Neuronal stem cell (in vitro differentiated cells): ENCODE data around the gene DEFB132.

ENCODE experiments used
- DNase-seq: peaks from one replicate; pipeline ENCODE4 v3.0.0-alpha.2; 2013; ENCODE audit warnings: low spot score
- H2AFZ ChIP-seq: one replicate; pipeline ENCODE4 v1.6.1; 2013; ENCODE audit warnings: mild to moderate bottlenecking, low read length, inconsistent platforms
- H2AK5ac ChIP-seq: 2 replicates; pipeline ENCODE4 v1.6.1; 2013; ENCODE audit warnings: low read depth, mild to moderate bottlenecking, inconsistent platforms, low read length, moderate library complexity, mixed read lengths
- H2BK120ac ChIP-seq: 2 replicates; pipeline ENCODE4 v1.6.1; 2013; ENCODE audit warnings: low read depth, mild to moderate bottlenecking, inconsistent platforms, low read length, moderate library complexity, mixed read lengths
- H2BK12ac ChIP-seq: one replicate; pipeline ENCODE4 v1.6.1; 2013; ENCODE audit warnings: low read length, inconsistent platforms
- H2BK15ac ChIP-seq: 2 replicates; pipeline ENCODE4 v1.6.1; 2013; ENCODE audit warnings: mild to moderate bottlenecking, low read length, inconsistent platforms, mixed read lengths
- H2BK5ac ChIP-seq: one replicate; pipeline ENCODE4 v1.6.1; 2013; ENCODE audit warnings: inconsistent platforms, mild to moderate bottlenecking, low read length, moderate library complexity
- H3K14ac ChIP-seq: one replicate; pipeline ENCODE4 v1.6.1; 2013; ENCODE audit warnings: low read length, inconsistent platforms
- H3K18ac ChIP-seq: 2 replicates; pipeline ENCODE4 v1.6.1; 2013; ENCODE audit warnings: low read length, inconsistent platforms
- H3K23ac ChIP-seq: 2 replicates; pipeline ENCODE4 v1.6.1; 2013; ENCODE audit warnings: low read depth, mild to moderate bottlenecking, mixed read lengths, low read length, inconsistent platforms; ENCODE audit not compliant: poor library complexity
- H3K27ac ChIP-seq: replicated peaks from 3 replicates; pipeline ENCODE4 v1.5.1; 2013; ENCODE audit warnings: low read length, inconsistent platforms
- H3K27me3 ChIP-seq, 3 experiments: 2 replicates each; pipeline ENCODE4 v1.6.1; 2013; ENCODE audit warnings: low read length in 3 of 3, mild to moderate bottlenecking in 2 of 3, inconsistent platforms in 1 of 3, low read depth in 1 of 3, mixed read lengths in 1 of 3, moderate library complexity in 1 of 3; ENCODE audit not compliant: control insufficient read depth in 3 of 3, insufficient read depth in 3 of 3
- H3K36me3 ChIP-seq, 2 donors: replicated peaks in 1 of 2; 2 replicates each; pipeline ENCODE4 v1.6.1; 2013; ENCODE audit warnings: low read length in 2 of 2; ENCODE audit not compliant: control insufficient read depth in 2 of 2, insufficient read depth in 2 of 2
- H3K4ac ChIP-seq: 2 replicates; pipeline ENCODE4 v1.6.1; 2013; ENCODE audit warnings: inconsistent platforms, mild to moderate bottlenecking, low read length, moderate library complexity
- H3K4me1 ChIP-seq, 2 donors: 1 replicate in 1 of 2; 2 replicates in 1 of 2; pipeline ENCODE4 v1.6.1; 2013; ENCODE audit warnings: low read length in 2 of 2, low read depth in 1 of 2; ENCODE audit not compliant: control insufficient read depth in 2 of 2, insufficient read depth in 1 of 2
- H3K4me2 ChIP-seq: one replicate; pipeline ENCODE4 v1.6.1; 2013; ENCODE audit warnings: mild to moderate bottlenecking, low read length, inconsistent platforms; ENCODE audit not compliant: insufficient read depth, poor library complexity, severe bottlenecking
- H3K4me3 ChIP-seq, 2 donors: 2 replicates each; pipeline ENCODE4 v1.5.1; 2013; ENCODE audit warnings: low read length in 2 of 2, mild to moderate bottlenecking in 2 of 2, inconsistent platforms in 1 of 2, moderate library complexity in 1 of 2
- H3K79me1 ChIP-seq: one replicate; pipeline ENCODE4 v1.6.1; 2013; ENCODE audit warnings: low read depth, mild to moderate bottlenecking, inconsistent platforms, low read length, moderate library complexity
- H3K9ac ChIP-seq: one replicate; pipeline ENCODE4 v1.6.1; 2013; ENCODE audit warnings: mild to moderate bottlenecking, low read depth, low read length, inconsistent platforms; ENCODE audit not compliant: poor library complexity
- H3K9me3 ChIP-seq, 2 donors: replicated peaks in 1 of 2; 2 replicates each; pipeline versions ENCODE3 to v1.6.1; 2013; ENCODE audit warnings: low read length in 2 of 2, mild to moderate bottlenecking in 2 of 2, inconsistent platforms in 1 of 2, low read depth in 1 of 2, mixed read lengths in 1 of 2, moderate library complexity in 1 of 2; ENCODE audit not compliant: control insufficient read depth in 2 of 2, insufficient read depth in 1 of 2
- H4K8ac ChIP-seq: one replicate; pipeline ENCODE4 v1.6.1; 2013; ENCODE audit warnings: low read depth, mild to moderate bottlenecking, inconsistent platforms, low read length, moderate library complexity
- H4K91ac ChIP-seq: one replicate; pipeline ENCODE4 v1.6.1; 2013; ENCODE audit warnings: low read length, low read depth, mild to moderate bottlenecking, inconsistent platforms; ENCODE audit not compliant: poor library complexity
- WGBS, 2 donors: extraction: QIAGEN DNeasy Blood & Tissue Kit; methylation state at CpG; one replicate each; pipeline ENCODE4 v1.1.7; 2013; ENCODE audit warnings: missing lambda C conversion rate in 2 of 2, mixed read lengths in 1 of 2; ENCODE audit not compliant: insufficient read length in 2 of 2, insufficient replicate concordance in 1 of 2; ENCODE audit errors: extremely low coverage in 2 of 2; 5-methylcytosine and 5-hydroxymethylcytosine counted together

Gene DEFB132

GRCh38 chr20:237489-237888 lies 20.0 kb upstream of the DEFB132 start:
- no peak overlapping the region for H2BK120ac ChIP-seq
- H3K4me3 ChIP-seq: no peak overlapping the region
- H4K8ac ChIP-seq: no peak overlapping the region
- no peak overlapping the region for H3K27ac ChIP-seq
- H3K36me3 ChIP-seq: no peaks in the 10 kb centered on the region
- H2BK5ac ChIP-seq: no peak overlapping the region
- H3K4me1 ChIP-seq: peaks cover 0 to 6% of the 10 kb centered on the region in 2 donors
- H3K9me3 ChIP-seq: peaks cover 0 to 2% of the 10 kb centered on the region in 2 donors
- H3K9ac ChIP-seq: no peak overlapping the region
- H4K91ac ChIP-seq: no peak overlapping the region
- H3K79me1 ChIP-seq: no peaks in the 10 kb centered on the region
- no peak overlapping the region for H3K14ac ChIP-seq
- H3K27me3 ChIP-seq: peaks cover 0 to 19% (median 1%) of the 10 kb centered on the region in 3 experiments
- H2AK5ac ChIP-seq: no peak overlapping the region
- H2BK12ac ChIP-seq: no peak overlapping the region
- H2AFZ ChIP-seq: no peak overlapping the region
- no peak for DNase-seq
- no peak overlapping the region for H3K18ac ChIP-seq
- no peak overlapping the region for H3K23ac ChIP-seq
- H3K4me2 ChIP-seq: no peak overlapping the region
- H2BK15ac ChIP-seq: no peak overlapping the region
- no CpG with 5 or more reads among the region's 4 CpGs for WGBS, 2 donors
- H3K4ac ChIP-seq: no peak overlapping the region

- Histone ChIP-seq H3K79me1 (no peaks in the 10 kb centered on the region), H3K23ac (no peak overlapping the region), H3K4me2 (no peak overlapping the region), H3K4me1 (peaks cover 0 to 6% of the 10 kb centered on the region in 2 donors), H2BK120ac (no peak overlapping the region), H3K4me3 (no peak overlapping the region), H3K14ac (no peak overlapping the region), H4K8ac (no peak overlapping the region), H3K9me3 (peaks cover 0 to 2% of the 10 kb centered on the region in 2 donors), H2AFZ (no peak overlapping the region), H2BK5ac (no peak overlapping the region), H4K91ac (no peak overlapping the region), H2BK12ac (no peak overlapping the region), H3K4ac (no peak overlapping the region), H3K9ac (no peak overlapping the region), H2BK15ac (no peak overlapping the region), H3K36me3 (no peaks in the 10 kb centered on the region), H3K27me3 (peaks cover 0 to 19% (median 1%) of the 10 kb centered on the region in 3 experiments), H2AK5ac (no peak overlapping the region), H3K27ac (no peak overlapping the region), H3K18ac (no peak overlapping the region)
- WGBS, 2 donors: no CpG with 5 or more reads among the region's 3 CpGs
- no peak for DNase-seq
Observed at GRCh38 chr20:237929-238328, 19.6 kb upstream of the DEFB132 start.

- Histone ChIP-seq H2AK5ac (no peak overlapping the region), H3K4me2 (no peak overlapping the region), H3K23ac (no peak overlapping the region), H3K4me1 (no peaks in the 10 kb centered on the region), H3K36me3 (no peaks in the 10 kb centered on the region), H2BK120ac (no peak overlapping the region), H2BK5ac (no peak overlapping the region), H3K9me3 (no peaks in the 10 kb centered on the region), H4K8ac (no peak overlapping the region), H2BK15ac (no peak overlapping the region), H3K27me3 (peaks cover 0 to 15% (median 0%) of the 10 kb centered on the region in 3 experiments), H3K9ac (no peak overlapping the region), H3K27ac (no peak overlapping the region), H3K79me1 (no peaks in the 10 kb centered on the region), H3K18ac (no peak overlapping the region), H3K14ac (no peak overlapping the region), H2AFZ (no peak overlapping the region), H2BK12ac (no peak overlapping the region), H3K4me3 (no peak overlapping the region), H3K4ac (no peak overlapping the region), H4K91ac (no peak overlapping the region)
- no peak for DNase-seq
- WGBS, 2 donors: no CpG with 5 or more reads among the region's 2 CpGs
Observed at GRCh38 chr20:242905-243304, 14.6 kb upstream of the DEFB132 start.

GRCh38 chr20:251354-251753 lies 6.2 kb upstream of the DEFB132 start:
- Histone ChIP-seq H3K27me3 (peaks cover 0 to 12% (median 0%) of the 10 kb centered on the region in 3 experiments), H2BK12ac (no peak overlapping the region), H3K4me1 (no peaks in the 10 kb centered on the region), H3K36me3 (no peaks in the 10 kb centered on the region), H2AFZ (no peak overlapping the region), H4K8ac (no peak overlapping the region), H2AK5ac (no peak overlapping the region), H3K79me1 (no peaks in the 10 kb centered on the region), H4K91ac (no peak overlapping the region), H3K4me2 (no peak overlapping the region), H3K9me3 (no peaks in the 10 kb centered on the region), H3K4me3 (no peak overlapping the region), H2BK15ac (no peak overlapping the region), H3K4ac (no peak overlapping the region), H3K27ac (no peak overlapping the region), H3K18ac (no peak overlapping the region), H3K9ac (no peak overlapping the region), H3K14ac (no peak overlapping the region), H2BK5ac (no peak overlapping the region), H3K23ac (no peak overlapping the region), H2BK120ac (no peak overlapping the region)
- no peak for DNase-seq
- no CpG with 5 or more reads among the region's 2 CpGs for WGBS, 2 donors
